Liver (tissue), 9 donors: ENCODE data around the gene APIP. TPM values are rescaled to one million over a fixed set of nuclear protein-coding genes. Genes with fewer than 3 reads are reported as not detected.
"Not testable (repeated sequence)": the region's sequence is repeated elsewhere in the genome, so short reads cannot be mapped to it uniquely, and the experiment has no call there.

ENCODE experiments used
- DNase-seq: peaks from one replicate; pipeline ENCODE4 v3.0.0-alpha.2; 2017; ENCODE audit warnings: low spot score
- H3K27ac ChIP-seq, 2 donors: one replicate each; pipeline ENCODE4 v1.7.0; 2013; ENCODE audit warnings: inconsistent platforms in 2 of 2, low read length in 2 of 2, control low read depth in 1 of 2, low read depth in 1 of 2, mild to moderate bottlenecking in 1 of 2
- H3K27me3 ChIP-seq, 4 donors: one replicate each; pipeline versions ENCODE4 v1.6.1 to v1.7.0; 2013; ENCODE audit warnings: low read length in 3 of 4, inconsistent platforms in 1 of 4, mild to moderate bottlenecking in 1 of 4, moderate library complexity in 1 of 4; ENCODE audit not compliant: control insufficient read depth in 4 of 4, insufficient read depth in 4 of 4
- H3K36me3 ChIP-seq, 4 donors: one replicate each; pipeline versions ENCODE4 v1.6.1 to v1.7.0; 2013; ENCODE audit warnings: low read length in 3 of 4, mild to moderate bottlenecking in 3 of 4, low read depth in 1 of 4, moderate library complexity in 1 of 4; ENCODE audit not compliant: control insufficient read depth in 4 of 4, insufficient read depth in 3 of 4
- H3K4me1 ChIP-seq, 4 donors: one replicate each; pipeline versions ENCODE4 v1.6.1 to v1.7.0; 2013; ENCODE audit warnings: low read length in 3 of 4, mild to moderate bottlenecking in 3 of 4, moderate library complexity in 1 of 4; ENCODE audit not compliant: control insufficient read depth in 4 of 4, insufficient read depth in 4 of 4
- H3K4me3 ChIP-seq, 3 donors: one replicate each; pipeline versions ENCODE4 v1.6.1 to v1.7.0; 2013; ENCODE audit warnings: low read length in 3 of 3, control low read depth in 1 of 3, low read depth in 1 of 3, mild to moderate bottlenecking in 1 of 3
- H3K9ac ChIP-seq, 2 donors: one replicate each; pipeline ENCODE4 v1.7.0; 2013; ENCODE audit warnings: low read length in 2 of 2, mild to moderate bottlenecking in 2 of 2, moderate library complexity in 2 of 2, control low read depth in 1 of 2, low read depth in 1 of 2
- H3K9me3 ChIP-seq, 4 donors: one replicate each; pipeline versions ENCODE4 v1.6.1 to v1.7.0; 2013; ENCODE audit warnings: low read length in 3 of 4; ENCODE audit not compliant: control insufficient read depth in 4 of 4
- ATF3 ChIP-seq: IDR thresholded peaks from 2 replicates; pipeline ENCODE4 v1.6.1; 2016; ENCODE audit warnings: antibody characterized with exemption
- CTCF ChIP-seq: fragments of 150-350 bp; IDR thresholded peaks from 2 replicates; pipeline ENCODE4 v1.5.1; 2017; ENCODE audit warnings: improper control_type of control experiment, low read depth, low read length; ENCODE audit not compliant: missing input control
- EGR1 ChIP-seq, 2 donors: IDR thresholded peaks; 2 replicates each; pipeline ENCODE4 v1.6.1; 2016 to 2018; ENCODE audit warnings: antibody characterized with exemption in 2 of 2, low read depth in 2 of 2
- FOXA1 ChIP-seq: IDR thresholded peaks from 2 replicates; pipeline ENCODE4 v1.6.1; 2016; ENCODE audit warnings: antibody characterized with exemption
- FOXA2 ChIP-seq: IDR thresholded peaks from 2 replicates; pipeline ENCODE4 v1.6.1; 2016; ENCODE audit warnings: antibody characterized with exemption
- GABPA ChIP-seq, 2 donors: IDR thresholded peaks in 1 of 2; conservative IDR thresholded peaks in 1 of 2; 2 replicates each; pipeline ENCODE4 v1.6.1; 2016; ENCODE audit warnings: antibody characterized with exemption in 2 of 2, mild to moderate bottlenecking in 1 of 2, moderate library complexity in 1 of 2
- HNF4A ChIP-seq, 2 donors: conservative IDR thresholded peaks; 2 replicates each; pipeline ENCODE4 v1.6.1; 2016; ENCODE audit warnings: antibody characterized with exemption in 2 of 2, mild to moderate bottlenecking in 2 of 2
- HNF4G ChIP-seq: IDR thresholded peaks from 2 replicates; pipeline ENCODE4 v1.6.1; 2016; ENCODE audit warnings: antibody characterized with exemption
- JUND ChIP-seq, 2 donors: IDR thresholded peaks; 2 replicates each; pipeline ENCODE4 v1.6.1; 2016; ENCODE audit warnings: antibody characterized with exemption in 2 of 2
- NR2F2 ChIP-seq: IDR thresholded peaks from 2 replicates; pipeline ENCODE4 v1.6.1; 2016; ENCODE audit warnings: antibody characterized with exemption
- RAD21 ChIP-seq, 2 donors: IDR thresholded peaks; 2 replicates each; pipeline ENCODE4 v1.6.1; 2016; ENCODE audit warnings: antibody characterized with exemption in 2 of 2, mild to moderate bottlenecking in 2 of 2
- REST ChIP-seq: IDR thresholded peaks from 2 replicates; pipeline ENCODE4 v1.6.1; 2016; ENCODE audit warnings: antibody characterized with exemption, mild to moderate bottlenecking
- RXRA ChIP-seq, 2 donors: IDR thresholded peaks; 2 replicates each; pipeline ENCODE4 v1.6.1; 2017 to 2018; ENCODE audit warnings: antibody characterized with exemption in 2 of 2, mild to moderate bottlenecking in 1 of 2
- SP1 ChIP-seq: IDR thresholded peaks from 2 replicates; pipeline ENCODE4 v1.6.1; 2018; ENCODE audit warnings: antibody characterized with exemption, mild to moderate bottlenecking
- TAF1 ChIP-seq: conservative IDR thresholded peaks from 2 replicates; pipeline ENCODE4 v1.6.1; 2016; ENCODE audit warnings: antibody characterized with exemption, mild to moderate bottlenecking
- YY1 ChIP-seq: IDR thresholded peaks from 2 replicates; pipeline ENCODE4 v1.6.1; 2016; ENCODE audit warnings: antibody characterized with exemption, mild to moderate bottlenecking
- WGBS: extraction: QIAGEN DNeasy Blood & Tissue Kit; methylation state at CpG from one replicate; pipeline ENCODE4 v1.1.7; 2013; 5-methylcytosine and 5-hydroxymethylcytosine counted together
- polyA plus RNA-seq, 2 donors: library from polyadenylated mRNA; stranded (reverse) in 1 of 2; unstranded in 1 of 2; fragments of 200-250 nt in 1 of 2; fragments of >200 nt in 1 of 2; fragmentation: Nextera tagmentation in 1 of 2; extraction: Ambion mirVana in 1 of 2; gene quantifications; one replicate each; pipeline versions ENCODE4 v1.2.1 to v1.2.3, GENCODE V29; 2013 to 2015
- total RNA-seq, 2 donors: library from RNA; depleted of rRNA; stranded (reverse); fragments of >200 nt; gene quantifications; one replicate each; pipeline ENCODE4 v1.2.3, GENCODE V29; 2014
- TF ChIP-seq, protein P1 (sequence below): IDR thresholded peaks from 2 replicates; pipeline ENCODE4 v1.6.1; 2016; ENCODE audit warnings: antibody characterized with exemption
- TF ChIP-seq, protein P2 (sequence below): IDR thresholded peaks from 2 replicates; pipeline ENCODE4 v1.6.1; 2016; ENCODE audit warnings: antibody characterized with exemption
- donor health status: healthy.
- donor health status: healthy.
- donor health status: healthy.
- donor health status: healthy.
- donor health status: healthy.

APIP gene
- total and polyA plus RNA-seq, 4 donors: 13.4 to 26.3 (median 16.5) TPM

- DNase-seq: no peak
- TF ChIP-seq NR2F2 (no peak), ATF3 (no peak), RXRA (IDR thresholded peaks at IDR 0.05) (no peak), EGR1 (IDR thresholded peaks at IDR 0.05; ENCODE audit: low read depth in 2 of 2) (no peak), YY1 (no peak), FOXA1 (no peak), HNF4A (conservative IDR thresholded peaks at IDR 0.05) (no peak), HNF4G (no peak), RAD21 (IDR thresholded peaks at IDR 0.05) (no peak), CTCF (no peak), FOXA2 (no peak), GABPA (IDR thresholded peaks at IDR 0.05 in 1 of 2, conservative IDR thresholded peaks at IDR 0.05 in 1 of 2) (no peak), JUND (IDR thresholded peaks at IDR 0.05) (no peak), SP1 (no peak), REST (no peak), TAF1 (no peak)
- TF ChIP-seq, protein P1, sequence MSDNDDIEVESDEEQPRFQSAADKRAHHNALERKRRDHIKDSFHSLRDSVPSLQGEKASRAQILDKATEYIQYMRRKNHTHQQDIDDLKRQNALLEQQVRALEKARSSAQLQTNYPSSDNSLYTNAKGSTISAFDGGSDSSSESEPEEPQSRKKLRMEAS: no peak
- TF ChIP-seq, protein P2, sequence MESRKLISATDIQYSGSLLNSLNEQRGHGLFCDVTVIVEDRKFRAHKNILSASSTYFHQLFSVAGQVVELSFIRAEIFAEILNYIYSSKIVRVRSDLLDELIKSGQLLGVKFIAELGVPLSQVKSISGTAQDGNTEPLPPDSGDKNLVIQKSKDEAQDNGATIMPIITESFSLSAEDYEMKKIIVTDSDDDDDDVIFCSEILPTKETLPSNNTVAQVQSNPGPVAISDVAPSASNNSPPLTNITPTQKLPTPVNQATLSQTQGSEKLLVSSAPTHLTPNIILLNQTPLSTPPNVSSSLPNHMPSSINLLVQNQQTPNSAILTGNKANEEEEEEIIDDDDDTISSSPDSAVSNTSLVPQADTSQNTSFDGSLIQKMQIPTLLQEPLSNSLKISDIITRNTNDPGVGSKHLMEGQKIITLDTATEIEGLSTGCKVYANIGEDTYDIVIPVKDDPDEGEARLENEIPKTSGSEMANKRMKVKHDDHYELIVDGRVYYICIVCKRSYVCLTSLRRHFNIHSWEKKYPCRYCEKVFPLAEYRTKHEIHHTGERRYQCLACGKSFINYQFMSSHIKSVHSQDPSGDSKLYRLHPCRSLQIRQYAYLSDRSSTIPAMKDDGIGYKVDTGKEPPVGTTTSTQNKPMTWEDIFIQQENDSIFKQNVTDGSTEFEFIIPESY: no peak
- Histone ChIP-seq H3K9ac (no peak overlapping the region), H3K27ac (no peak overlapping the region), H3K36me3 (peaks cover 0 to 7% (median 0%) of the 10 kb centered on the region in 4 donors), H3K9me3 (peaks cover 18 to 46% (median 27%) of the 10 kb centered on the region in 4 donors), H3K27me3 (no peaks in the 10 kb centered on the region), H3K4me1 (no peaks in the 10 kb centered on the region), H3K4me3 (no peak overlapping the region)
- 94% methylated on average over 3 of the region's 3 CpGs for WGBS
Measured at GRCh38 chr11:34897171-34897870, 18.9 kb downstream of the APIP start.

DNA sequence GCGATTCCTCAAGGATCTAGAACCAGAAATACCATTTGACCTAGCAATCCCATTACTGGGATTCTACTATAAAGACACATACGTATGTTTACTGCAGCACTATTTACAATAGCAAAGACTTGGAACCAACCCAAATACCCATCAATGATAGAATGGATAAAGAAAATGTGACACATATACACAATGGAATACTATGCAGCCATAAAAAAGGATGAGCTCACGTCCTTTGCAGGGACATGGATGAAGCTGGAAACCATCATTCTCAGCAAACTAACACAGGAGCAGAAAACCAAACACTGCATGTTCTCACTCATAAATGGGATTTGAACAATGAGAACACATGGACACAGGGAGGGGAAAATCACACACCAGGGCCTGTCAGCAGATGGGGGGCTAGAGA is 20.0 kb downstream of the APIP start:
- H3K27ac ChIP-seq, H3K4me3 ChIP-seq: not testable (repeated sequence)
- WGBS: 97% methylated on average over 3 of the region's 3 CpGs

More for the DNA sequence above, 20.0 kb downstream of the APIP start:
- not testable (repeated sequence) for H3K36me3 ChIP-seq, DNase-seq, H3K27me3 ChIP-seq, H3K9ac ChIP-seq, H3K4me1 ChIP-seq
- H3K9me3 ChIP-seq: peaks cover 14 to 39% (median 21%) of the 10 kb centered on the region in 4 donors
